Body of pancreas (tissue), 4 donors: ENCODE measurements around the gene NPAS2. TPM values are rescaled to one million over a fixed set of nuclear protein-coding genes. Genes with fewer than 3 reads are reported as not detected.

Source experiments
- ATAC-seq: fragments of 150-250 bp; one replicate; pipeline ENCODE4 v1.9.1; 2016
- DNase-seq, 4 donors: peaks; one replicate each; pipeline ENCODE4 v3.0.0-alpha.2; 2019
- H3K27ac ChIP-seq, 4 donors: fragments of 200-600 bp; sonication (generic); 1 replicate in 3 of 4; 2 replicates in 1 of 4; pipeline versions ENCODE4 v1.5.1 to v1.6.1; 2016 to 2019; ENCODE audit warnings: mild to moderate bottlenecking in 1 of 4, mixed read lengths in 1 of 4, moderate library complexity in 1 of 4
- H3K27me3 ChIP-seq, 2 donors: fragments of 200-600 bp; sonication (generic); one replicate each; pipeline ENCODE4 v1.6.0; 2016; ENCODE audit warnings: mild to moderate bottlenecking in 1 of 2
- H3K36me3 ChIP-seq, 2 donors: fragments of 200-600 bp; sonication (generic); replicated peaks in 1 of 2; 2 replicates each; pipeline ENCODE4 v1.5.1; 2016; ENCODE audit warnings: low read depth in 2 of 2; ENCODE audit not compliant: insufficient read depth in 1 of 2
- H3K4me1 ChIP-seq: fragments of 200-600 bp; sonication (generic); one replicate; pipeline ENCODE4 v1.6.0; 2016
- H3K4me3 ChIP-seq, 2 donors: fragments of 200-600 bp; sonication (generic); 1 replicate in 1 of 2; 2 replicates in 1 of 2; pipeline ENCODE4 v1.5.1; 2016 to 2019
- H3K9me3 ChIP-seq, 3 donors: fragments of 200-600 bp; sonication (generic); 1 replicate in 2 of 3; 2 replicates in 1 of 3; pipeline ENCODE4 v1.5.1; 2016
- CTCF ChIP-seq, 7 experiments: fragments of 450-650 bp in 4 of 7; fragments of 200-600 bp in 3 of 7; sonication (generic) in 3 of 7; IDR thresholded peaks; one replicate each; pipeline ENCODE4 v1.5.1; 2016 to 2019; ENCODE audit warnings: antibody characterized with exemption in 7 of 7
- POLR2A ChIP-seq, 3 donors: fragments of 450-650 bp; IDR thresholded peaks; one replicate each; pipeline ENCODE4 v1.6.1; 2016; ENCODE audit warnings: antibody characterized with exemption in 3 of 3, mild to moderate bottlenecking in 2 of 3
- WGBS, 2 donors: methylation state at CpG; one replicate each; pipeline ENCODE4 v1.1.5; 2017; 5-methylcytosine and 5-hydroxymethylcytosine counted together
- intact Hi-C: fragments of 100-400 bp; cut with DNase I; formaldehyde crosslinking; loops from one replicate; pipeline ENCODE4 v1.15.1; 2023
- total RNA-seq, 2 donors: library from RNA; depleted of rRNA; stranded (reverse); fragments of >200 nt; gene quantifications; one replicate each; pipeline ENCODE4 v1.1.0, GENCODE V29; 2016

Gene NPAS2
- total RNA-seq, 2 donors from 2014 or later, result 32.7 to 51.7 TPM

- Histone ChIP-seq H3K27ac (no peak overlapping the region), H3K9me3 (no peaks in the 10 kb centered on the region), H3K4me3 (no peak overlapping the region), H3K4me1 (no peaks in the 10 kb centered on the region), H3K36me3 (peaks cover 0 to 4% of the 10 kb centered on the region in 2 donors), H3K27me3 (no peaks in the 10 kb centered on the region)
- peak; percentile 77 for ATAC-seq
- WGBS, 2 donors, result 29 to 39% methylated on average over 7 of the region's 7 CpGs
- no peak for TF ChIP-seq POLR2A (IDR thresholded peaks at IDR 0.05)
- TF ChIP-seq CTCF (IDR thresholded peaks at IDR 0.05), result peak; percentile 66 to 96 (median 86)
- DNase-seq, result peak; percentile 81 to 87 (median 82)
- intact Hi-C loops, result loop anchor here (5.0 kb wide), 3 partner anchors 43 to 373 kb away; no protein-coding TSS in a partner anchor
Observed at GRCh38 chr2:100984892-100985307, 165.0 kb downstream of the NPAS2 start.

DNA sequence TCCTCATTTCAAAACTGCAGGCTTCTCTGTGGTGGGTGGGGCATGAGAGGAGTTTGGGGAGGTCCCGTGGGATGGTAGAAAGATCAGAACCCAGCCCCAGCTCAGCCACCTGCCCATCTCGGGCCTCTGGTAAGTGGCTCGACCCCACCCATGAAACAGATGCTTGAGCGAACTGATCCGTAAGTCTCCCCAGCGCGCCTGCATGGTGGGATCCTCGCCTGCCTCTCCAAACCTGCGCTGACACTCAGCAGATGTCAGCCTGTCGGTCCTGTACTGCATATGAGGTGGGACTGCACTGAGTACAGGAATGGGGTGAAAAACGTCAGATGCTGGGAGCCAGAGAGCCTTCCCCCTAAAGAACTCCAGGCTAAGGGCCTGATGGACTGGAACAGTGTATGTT lies 166.2 kb downstream of the NPAS2 start:
- intact Hi-C loops, result loop anchor here (5.0 kb wide), 2 partner anchors 44 to 374 kb away; no protein-coding TSS in a partner anchor
- TF ChIP-seq CTCF (IDR thresholded peaks at IDR 0.05), result no peak
- TF ChIP-seq POLR2A (IDR thresholded peaks at IDR 0.05), result no peak
- Histone ChIP-seq H3K27ac (no peak overlapping the region), H3K27me3 (no peaks in the 10 kb centered on the region), H3K36me3 (peaks cover 0 to 3% of the 10 kb centered on the region in 2 donors), H3K4me3 (no peak overlapping the region), H3K9me3 (no peaks in the 10 kb centered on the region), H3K4me1 (no peaks in the 10 kb centered on the region)
- no peak for DNase-seq
- ATAC-seq, result no peak
- WGBS, 2 donors, result 90% methylated on average over 11 of the region's 11 CpGs

DNA sequence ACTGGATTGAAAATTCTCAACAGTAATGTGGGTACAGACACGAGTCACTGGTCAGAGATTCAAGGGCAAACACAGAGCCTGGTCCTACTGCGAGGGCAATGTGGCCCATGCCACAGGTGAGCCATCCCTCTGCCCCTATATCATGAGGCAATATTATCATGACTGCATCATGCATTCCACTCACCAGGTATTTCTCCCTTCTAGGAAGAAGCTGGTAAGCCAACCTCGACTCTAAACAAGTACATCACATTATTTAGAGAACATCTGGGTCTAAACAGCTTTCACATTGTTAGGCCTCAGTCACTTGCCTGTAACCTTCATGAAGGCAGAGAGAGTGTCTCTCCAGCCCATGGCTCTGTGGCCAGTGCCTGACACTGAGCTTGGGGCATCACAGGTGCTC lies 167.6 kb downstream of the NPAS2 start:
- no peaks in the 10 kb centered on the region for H3K27me3 ChIP-seq
- H3K4me3 ChIP-seq, result no peak overlapping the region
- WGBS, 2 donors, result 87 to 88% methylated on average over 3 of the region's 3 CpGs
- no peaks in the 10 kb centered on the region for H3K4me1 ChIP-seq
- no peaks in the 10 kb centered on the region for H3K9me3 ChIP-seq
- no peak for ATAC-seq
- H3K27ac ChIP-seq, result no peak overlapping the region
- DNase-seq, result no peak
- TF ChIP-seq CTCF (IDR thresholded peaks at IDR 0.05), result no peak
- no peak for TF ChIP-seq POLR2A (IDR thresholded peaks at IDR 0.05)
- intact Hi-C loops, result loop anchor here (5.0 kb wide), 2 partner anchors 45 to 375 kb away; no protein-coding TSS in a partner anchor
- H3K36me3 ChIP-seq, result peaks cover 0 to 6% of the 10 kb centered on the region in 2 donors

GRCh38 chr2:100987974-100988373 lies 168.0 kb downstream of the NPAS2 start:
- Histone ChIP-seq H3K4me3 (no peak overlapping the region), H3K4me1 (no peaks in the 10 kb centered on the region), H3K27ac (no peak overlapping the region), H3K27me3 (no peaks in the 10 kb centered on the region), H3K36me3 (peaks cover 0 to 6% of the 10 kb centered on the region in 2 donors), H3K9me3 (no peaks in the 10 kb centered on the region)
- TF ChIP-seq POLR2A (IDR thresholded peaks at IDR 0.05), result no peak
- TF ChIP-seq CTCF (IDR thresholded peaks at IDR 0.05), result no peak
- intact Hi-C loops, result loop anchor here (5.0 kb wide), 2 partner anchors 46 to 376 kb away; no protein-coding TSS in a partner anchor
- WGBS, 2 donors, result 87 to 100% methylated on average over 1 to 4 of the region's 4 CpGs
- ATAC-seq (no peak), DNase-seq (no peak)
